ENCODE results near the gene SLC25A25. TPM values are rescaled to one million over a fixed set of nuclear protein-coding genes. Genes with fewer than 3 reads are reported as not detected.

Gene SLC25A25
- total and polyA plus RNA-seq, 9 of the 15 experiments (the other 6 are each of a cell fraction or from before 2014, with no cell fraction given): 0.07 to 35.9 (median 23.2) TPM

DNA sequence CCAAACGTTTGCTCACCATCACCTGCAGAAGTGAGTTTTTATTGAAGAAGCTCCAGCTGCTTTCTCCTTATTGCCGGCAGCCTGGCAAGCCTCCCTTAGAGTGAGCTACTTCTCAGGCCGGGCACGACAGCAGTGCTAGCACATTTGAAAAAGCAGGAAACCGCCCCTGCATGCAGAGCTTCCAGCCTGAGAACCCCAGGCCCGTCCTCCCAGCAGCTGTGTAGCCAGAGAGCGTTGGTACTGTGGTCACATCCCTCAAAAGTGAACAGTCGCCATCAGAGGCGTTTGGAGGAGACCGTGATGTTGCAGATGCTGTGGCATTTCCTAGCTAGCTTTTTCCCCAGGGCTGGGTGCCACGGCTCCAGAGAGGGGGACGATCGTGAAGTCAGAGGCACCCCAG lies 23.5 kb downstream of the SLC25A25 start:
- intact Hi-C loops (cut with micrococcal nuclease) (no loop called here), in situ Hi-C loops (cut with MboI) (no loop called here)
- no peak for ATAC-seq
- POLR2A ChIA-PET: interaction anchor here (0.5 to 5.6 kb wide), 3 partner anchors 12 to 386 kb away, joined by 3 to 82 read pairs (median 3); no protein-coding TSS in a partner anchor
- BruUV-seq (replicated peaks): no TSS peak
- no peaks in the 10 kb centered on the region for H4K20me1 ChIP-seq (replicated peaks; ENCODE audit: control insufficient read depth, insufficient read depth, low read length)
- H3K36me3 ChIP-seq (ENCODE audit: control insufficient read depth, insufficient read depth, low read length): peaks cover 70% of the 10 kb centered on the region
- H3K27me3 ChIP-seq (ENCODE audit: control insufficient read depth in 2 of 2, insufficient read depth in 2 of 2, low read length in 2 of 2): no peaks in the 10 kb centered on the region
- H3K27ac ChIP-seq (ENCODE audit: extremely low read depth, low read depth, low read length): peak overlapping the region; percentile 89; the same call in 2 of the 3 replicates
- FAIRE-seq: no peak
- peaks cover 67 to 77% of the 10 kb centered on the region in 2 experiments for H3K4me1 ChIP-seq (replicated peaks in 1 of 2; ENCODE audit: control insufficient read depth in 2 of 2, insufficient read depth in 2 of 2, low read length in 2 of 2)
- no peak overlapping the region for H3K4me2 ChIP-seq (ENCODE audit: insufficient read depth, low read length)
- no peak overlapping the region for H2AFZ ChIP-seq (ENCODE audit: low read depth, low read length)
- H3K4me3 ChIP-seq: no peak overlapping the region
- TF ChIP-seq WHSC1 (IDR thresholded peaks at IDR 0.05; ENCODE audit: low read length) (peak; percentile 23), TRIM28 (IDR thresholded peaks at IDR 0.05) (no peak), JUND (IDR thresholded peaks at IDR 0.05; ENCODE audit: borderline replicate concordance, low read depth, low read length) (no peak), JUND (tag; IDR thresholded peaks at IDR 0.05; ENCODE audit: borderline replicate concordance, low read depth, low read length) (no peak), RBBP5 (IDR thresholded peaks at IDR 0.05; ENCODE audit: borderline replicate concordance, insufficient read depth, low read length, poor library complexity, severe bottlenecking) (peak; percentile 28), POLR2G (IDR thresholded peaks at IDR 0.05; ENCODE audit: low read depth, low read length) (0 out of 2 replicates have a peak, but pooled peaks have one; percentile 33)
- TF ChIP-seq, protein P1, sequence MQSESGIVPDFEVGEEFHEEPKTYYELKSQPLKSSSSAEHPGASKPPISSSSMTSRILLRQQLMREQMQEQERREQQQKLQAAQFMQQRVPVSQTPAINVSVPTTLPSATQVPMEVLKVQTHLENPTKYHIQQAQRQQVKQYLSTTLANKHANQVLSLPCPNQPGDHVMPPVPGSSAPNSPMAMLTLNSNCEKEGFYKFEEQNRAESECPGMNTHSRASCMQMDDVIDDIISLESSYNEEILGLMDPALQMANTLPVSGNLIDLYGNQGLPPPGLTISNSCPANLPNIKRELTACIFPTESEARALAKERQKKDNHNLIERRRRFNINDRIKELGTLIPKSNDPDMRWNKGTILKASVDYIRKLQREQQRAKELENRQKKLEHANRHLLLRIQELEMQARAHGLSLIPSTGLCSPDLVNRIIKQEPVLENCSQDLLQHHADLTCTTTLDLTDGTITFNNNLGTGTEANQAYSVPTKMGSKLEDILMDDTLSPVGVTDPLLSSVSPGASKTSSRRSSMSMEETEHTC (IDR thresholded peaks at IDR 0.05): no peak
- H3K79me2 ChIP-seq (ENCODE audit: control insufficient read depth, insufficient read depth, low read length): peaks cover 90% of the 10 kb centered on the region
- CTCF ChIA-PET (ENCODE audit: low intra/inter-chr PET ratio): no interaction called here
- 71% methylated on average over 12 of the region's 13 CpGs for WGBS (ENCODE audit: insufficient coverage, low coverage, missing lambda C conversion rate)
- DNase-seq (ENCODE audit: extremely low read depth in 1 of 4, low spot score in 3 of 4): no peak
- no peaks in the 10 kb centered on the region for H3K9me1 ChIP-seq (ENCODE audit: control insufficient read depth, insufficient read depth, low read length)
- peak overlapping the region; percentile 38 to 65; a peak in 3 of 4 replicates for H3K9ac ChIP-seq (ENCODE audit: insufficient read depth in 1 of 2, low read depth in 2 of 2, low read length in 2 of 2)
- H3K9me3 ChIP-seq (replicated peaks; ENCODE audit: control insufficient read depth, insufficient read depth, low read depth, low read length): no peaks in the 10 kb centered on the region
